ENCODE data around the gene SCARB1.

The SCARB1 gene

GRCh38 chr12:124750787-124751471 is 112.7 kb downstream of the SCARB1 start:
- Histone ChIP-seq H3K9me3 (ENCODE audit: control insufficient read depth in 1 of 2, low read length in 2 of 2) (no peaks in the 10 kb centered on the region), H3K27me3 (ENCODE audit: low read depth, low read length) (no peaks in the 10 kb centered on the region), H3K36me3 (ENCODE audit: control insufficient read depth in 1 of 2, insufficient read depth in 2 of 2, low read length in 2 of 2) (no peaks in the 10 kb centered on the region), H3K27ac (ENCODE audit: low read length) (no peak overlapping the region), H3K4me3 (ENCODE audit: low read depth in 1 of 2, low read length in 2 of 2) (no peak overlapping the region), H3K4me1 (ENCODE audit: control insufficient read depth in 1 of 2, insufficient read depth in 2 of 2, low read length in 2 of 2) (peaks cover 24 to 30% of the 10 kb centered on the region in 2 donors)

GRCh38 chr12:124750149-124750656 is 113.5 kb downstream of the SCARB1 start:
- no peaks in the 10 kb centered on the region for H3K9me3 ChIP-seq (ENCODE audit: control insufficient read depth in 1 of 2, low read length in 2 of 2)
- no peaks in the 10 kb centered on the region for H3K36me3 ChIP-seq (ENCODE audit: control insufficient read depth in 1 of 2, insufficient read depth in 2 of 2, low read length in 2 of 2)
- H3K27ac ChIP-seq (ENCODE audit: low read length), result no peak overlapping the region
- no peaks in the 10 kb centered on the region for H3K27me3 ChIP-seq (ENCODE audit: low read depth, low read length)
- H3K4me1 ChIP-seq (ENCODE audit: control insufficient read depth in 1 of 2, insufficient read depth in 2 of 2, low read length in 2 of 2), result peaks cover 22 to 26% of the 10 kb centered on the region in 2 donors
- H3K4me3 ChIP-seq (ENCODE audit: low read depth in 1 of 2, low read length in 2 of 2), result no peak overlapping the region

GRCh38 chr12:124749725-124750124 is 113.9 kb downstream of the SCARB1 start:
- no peak overlapping the region for H3K27ac ChIP-seq (ENCODE audit: low read length)
- H3K4me3 ChIP-seq (ENCODE audit: low read depth in 1 of 2, low read length in 2 of 2), result no peak overlapping the region
- no peaks in the 10 kb centered on the region for H3K9me3 ChIP-seq (ENCODE audit: control insufficient read depth in 1 of 2, low read length in 2 of 2)
- no peaks in the 10 kb centered on the region for H3K27me3 ChIP-seq (ENCODE audit: low read depth, low read length)
- H3K36me3 ChIP-seq (ENCODE audit: control insufficient read depth in 1 of 2, insufficient read depth in 2 of 2, low read length in 2 of 2), result no peaks in the 10 kb centered on the region
- H3K4me1 ChIP-seq (ENCODE audit: control insufficient read depth in 1 of 2, insufficient read depth in 2 of 2, low read length in 2 of 2), result peaks cover 19 to 26% of the 10 kb centered on the region in 2 donors

GRCh38 chr12:124747426-124748161 is 116.1 kb downstream of the SCARB1 start:
- no peak overlapping the region for H3K4me3 ChIP-seq (ENCODE audit: low read depth in 1 of 2, low read length in 2 of 2)
- peaks cover 16 to 33% of the 10 kb centered on the region in 2 donors for H3K4me1 ChIP-seq (ENCODE audit: control insufficient read depth in 1 of 2, insufficient read depth in 2 of 2, low read length in 2 of 2)
- H3K27ac ChIP-seq (ENCODE audit: low read length), result peak overlapping the region; percentile 63
- no peaks in the 10 kb centered on the region for H3K9me3 ChIP-seq (ENCODE audit: control insufficient read depth in 1 of 2, low read length in 2 of 2)
- H3K27me3 ChIP-seq (ENCODE audit: low read depth, low read length), result no peaks in the 10 kb centered on the region
- H3K36me3 ChIP-seq (ENCODE audit: control insufficient read depth in 1 of 2, insufficient read depth in 2 of 2, low read length in 2 of 2), result no peaks in the 10 kb centered on the region

GRCh38 chr12:124746649-124747425 is 116.8 kb downstream of the SCARB1 start:
- H3K27me3 ChIP-seq (ENCODE audit: low read depth, low read length), result no peaks in the 10 kb centered on the region
- peak overlapping the region in 1 of 2 donors; percentile 36 for H3K4me3 ChIP-seq (ENCODE audit: low read depth in 1 of 2, low read length in 2 of 2)
- peaks cover 16 to 33% of the 10 kb centered on the region in 2 donors for H3K4me1 ChIP-seq (ENCODE audit: control insufficient read depth in 1 of 2, insufficient read depth in 2 of 2, low read length in 2 of 2)
- no peaks in the 10 kb centered on the region for H3K9me3 ChIP-seq (ENCODE audit: control insufficient read depth in 1 of 2, low read length in 2 of 2)
- peak overlapping the region; percentile 68 for H3K27ac ChIP-seq (ENCODE audit: low read length)
- no peaks in the 10 kb centered on the region for H3K36me3 ChIP-seq (ENCODE audit: control insufficient read depth in 1 of 2, insufficient read depth in 2 of 2, low read length in 2 of 2)

GRCh38 chr12:124745891-124746570 is 117.6 kb downstream of the SCARB1 start:
- peaks cover 16 to 33% of the 10 kb centered on the region in 2 donors for H3K4me1 ChIP-seq (ENCODE audit: control insufficient read depth in 1 of 2, insufficient read depth in 2 of 2, low read length in 2 of 2)
- peak overlapping the region; percentile 68 for H3K27ac ChIP-seq (ENCODE audit: low read length)
- no peaks in the 10 kb centered on the region for H3K36me3 ChIP-seq (ENCODE audit: control insufficient read depth in 1 of 2, insufficient read depth in 2 of 2, low read length in 2 of 2)
- no peaks in the 10 kb centered on the region for H3K27me3 ChIP-seq (ENCODE audit: low read depth, low read length)
- H3K9me3 ChIP-seq (ENCODE audit: control insufficient read depth in 1 of 2, low read length in 2 of 2), result no peaks in the 10 kb centered on the region
- peak overlapping the region in 1 of 2 donors; percentile 36 for H3K4me3 ChIP-seq (ENCODE audit: low read depth in 1 of 2, low read length in 2 of 2)

GRCh38 chr12:124745465-124745890 is 118.2 kb downstream of the SCARB1 start:
- no peaks in the 10 kb centered on the region for H3K36me3 ChIP-seq (ENCODE audit: control insufficient read depth in 1 of 2, insufficient read depth in 2 of 2, low read length in 2 of 2)
- H3K27me3 ChIP-seq (ENCODE audit: low read depth, low read length), result no peaks in the 10 kb centered on the region
- H3K4me3 ChIP-seq (ENCODE audit: low read depth in 1 of 2, low read length in 2 of 2), result peak overlapping the region in 1 of 2 donors; percentile 36
- H3K9me3 ChIP-seq (ENCODE audit: control insufficient read depth in 1 of 2, low read length in 2 of 2), result no peaks in the 10 kb centered on the region
- peaks cover 16 to 38% of the 10 kb centered on the region in 2 donors for H3K4me1 ChIP-seq (ENCODE audit: control insufficient read depth in 1 of 2, insufficient read depth in 2 of 2, low read length in 2 of 2)
- peak overlapping the region; percentile 68 for H3K27ac ChIP-seq (ENCODE audit: low read length)

GRCh38 chr12:124744659-124745464 is 118.8 kb downstream of the SCARB1 start:
- H3K9me3 ChIP-seq (ENCODE audit: control insufficient read depth in 1 of 2, low read length in 2 of 2), result no peaks in the 10 kb centered on the region
- peaks cover 16 to 38% of the 10 kb centered on the region in 2 donors for H3K4me1 ChIP-seq (ENCODE audit: control insufficient read depth in 1 of 2, insufficient read depth in 2 of 2, low read length in 2 of 2)

GRCh38 chr12:124744273-124744640 is 119.4 kb downstream of the SCARB1 start:
- H3K4me3 ChIP-seq (ENCODE audit: low read depth in 1 of 2, low read length in 2 of 2), result no peak overlapping the region
- H3K9me3 ChIP-seq (ENCODE audit: control insufficient read depth in 1 of 2, low read length in 2 of 2), result no peaks in the 10 kb centered on the region
- peak overlapping the region; percentile 69 for H3K27ac ChIP-seq (ENCODE audit: low read length)
- peaks cover 16 to 38% of the 10 kb centered on the region in 2 donors for H3K4me1 ChIP-seq (ENCODE audit: control insufficient read depth in 1 of 2, insufficient read depth in 2 of 2, low read length in 2 of 2)
- H3K27me3 ChIP-seq (ENCODE audit: low read depth, low read length), result no peaks in the 10 kb centered on the region
- no peaks in the 10 kb centered on the region for H3K36me3 ChIP-seq (ENCODE audit: control insufficient read depth in 1 of 2, insufficient read depth in 2 of 2, low read length in 2 of 2)

More at GRCh38 chr12:124744659-124745464, 118.8 kb downstream of the SCARB1 start:
- Histone ChIP-seq H3K27me3 (ENCODE audit: low read depth, low read length) (no peaks in the 10 kb centered on the region), H3K27ac (ENCODE audit: low read length) (peak overlapping the region; percentile 69), H3K4me3 (ENCODE audit: low read depth in 1 of 2, low read length in 2 of 2) (no peak overlapping the region), H3K36me3 (ENCODE audit: control insufficient read depth in 1 of 2, insufficient read depth in 2 of 2, low read length in 2 of 2) (no peaks in the 10 kb centered on the region)
